Stomach smooth muscle (tissue), 2 donors: Measurements from ENCODE around the gene RBM44.
"Not testable (repeated sequence)": the region's sequence is repeated elsewhere in the genome, so short reads cannot be mapped to it uniquely, and the experiment has no call there.

Experiments used
- H3K27ac ChIP-seq: one replicate; pipeline ENCODE4 v1.7.0; 2013; ENCODE audit warnings: mild to moderate bottlenecking, low read length, inconsistent platforms
- H3K27me3 ChIP-seq, 2 donors: one replicate each; pipeline ENCODE4 v1.7.0; 2013; ENCODE audit warnings: low read length in 2 of 2; ENCODE audit not compliant: insufficient read depth in 2 of 2, control insufficient read depth in 1 of 2
- H3K36me3 ChIP-seq, 2 donors: one replicate each; pipeline ENCODE4 v1.7.0; 2013; ENCODE audit warnings: low read length in 2 of 2; ENCODE audit not compliant: control insufficient read depth in 2 of 2, insufficient read depth in 2 of 2
- H3K4me1 ChIP-seq: one replicate; pipeline ENCODE4 v1.7.0; 2013; ENCODE audit warnings: low read length; ENCODE audit not compliant: control insufficient read depth, insufficient read depth
- H3K4me3 ChIP-seq, 2 donors: one replicate each; pipeline ENCODE4 v1.7.0; 2013; ENCODE audit warnings: low read length in 2 of 2
- H3K9ac ChIP-seq, 2 donors: one replicate each; pipeline ENCODE4 v1.7.0; 2013; ENCODE audit warnings: low read length in 2 of 2, mild to moderate bottlenecking in 1 of 2
- H3K9me3 ChIP-seq, 2 donors: one replicate each; pipeline ENCODE4 v1.7.0; 2013; ENCODE audit warnings: low read length in 2 of 2; ENCODE audit not compliant: control insufficient read depth in 2 of 2
- donor health status: healthy.
- donor health status: Pancreatic carcinoma.

Gene RBM44

DNA sequence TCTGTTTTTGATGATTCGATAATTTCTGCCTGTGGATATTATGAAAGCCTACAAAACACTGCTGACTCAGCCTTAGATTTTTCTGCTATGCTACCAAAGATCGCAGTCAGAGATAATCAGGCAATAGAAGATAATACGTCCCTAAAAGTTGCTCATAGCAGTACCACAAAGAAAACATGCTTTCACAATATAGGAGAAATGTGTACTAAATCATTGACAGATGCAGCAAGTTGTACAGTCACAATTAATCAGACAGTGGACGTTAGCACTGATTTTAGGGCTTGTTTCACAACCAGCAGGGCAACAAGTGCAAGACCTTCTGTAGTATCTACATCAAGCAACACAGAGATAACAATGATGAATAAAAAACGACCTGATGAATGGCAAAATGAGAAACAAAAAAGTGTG, 19.5 kb downstream of the RBM44 start:
- H3K4me1 ChIP-seq, result no peaks in the 10 kb centered on the region
- H3K9me3 ChIP-seq, result no peaks in the 10 kb centered on the region
- no peaks in the 10 kb centered on the region for H3K27me3 ChIP-seq
- H3K36me3 ChIP-seq, result no peaks in the 10 kb centered on the region
- no peak overlapping the region for H3K27ac ChIP-seq
- no peak overlapping the region for H3K9ac ChIP-seq
- H3K4me3 ChIP-seq, result no peak overlapping the region

- Histone ChIP-seq H3K9ac (no peak overlapping the region), H3K4me1 (no peaks in the 10 kb centered on the region), H3K4me3 (no peak overlapping the region), H3K9me3 (no peaks in the 10 kb centered on the region), H3K27me3 (no peaks in the 10 kb centered on the region), H3K36me3 (no peaks in the 10 kb centered on the region), H3K27ac (no peak overlapping the region)
These were observed 20.7 kb downstream of the RBM44 start for GRCh38 chr2:237819231-237819630.

- Histone ChIP-seq H3K9ac (no peak overlapping the region), H3K4me1 (no peaks in the 10 kb centered on the region), H3K27ac (no peak overlapping the region), H3K4me3 (no peak overlapping the region), H3K27me3 (no peaks in the 10 kb centered on the region), H3K9me3 (no peaks in the 10 kb centered on the region), H3K36me3 (no peaks in the 10 kb centered on the region)
These were observed 21.8 kb downstream of the RBM44 start for GRCh38 chr2:237820421-237820820.

GRCh38 chr2:237823544-237823943, 25.0 kb downstream of the RBM44 start:
- Histone ChIP-seq H3K27me3 (no peaks in the 10 kb centered on the region), H3K36me3 (no peaks in the 10 kb centered on the region), H3K9me3 (no peaks in the 10 kb centered on the region), H3K9ac (no peak overlapping the region), H3K4me1 (no peaks in the 10 kb centered on the region), H3K4me3 (no peak overlapping the region), H3K27ac (no peak overlapping the region)

DNA sequence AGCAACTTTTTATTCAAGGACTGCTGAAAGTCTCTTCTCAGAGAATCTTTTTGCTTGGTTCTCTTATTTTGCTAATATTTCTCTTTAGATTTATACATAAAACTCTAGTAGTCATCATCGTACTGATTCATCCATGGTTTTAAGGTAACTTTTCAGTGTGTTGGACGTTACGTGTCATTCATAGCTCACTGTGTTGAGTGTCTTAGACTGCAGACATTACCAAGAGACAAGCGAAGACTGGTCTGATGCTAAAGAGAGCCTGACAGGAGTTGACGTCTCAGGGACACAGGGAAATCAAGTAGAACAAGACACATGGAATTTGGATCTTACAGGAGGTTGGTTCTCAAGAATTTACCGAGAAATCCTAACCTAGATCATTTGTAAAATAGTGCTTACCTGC, 25.5 kb downstream of the RBM44 start:
- Histone ChIP-seq H3K9me3 (no peaks in the 10 kb centered on the region), H3K4me3 (no peak overlapping the region), H3K36me3 (no peaks in the 10 kb centered on the region), H3K9ac (no peak overlapping the region), H3K27me3 (no peaks in the 10 kb centered on the region), H3K27ac (no peak overlapping the region), H3K4me1 (no peaks in the 10 kb centered on the region)

DNA sequence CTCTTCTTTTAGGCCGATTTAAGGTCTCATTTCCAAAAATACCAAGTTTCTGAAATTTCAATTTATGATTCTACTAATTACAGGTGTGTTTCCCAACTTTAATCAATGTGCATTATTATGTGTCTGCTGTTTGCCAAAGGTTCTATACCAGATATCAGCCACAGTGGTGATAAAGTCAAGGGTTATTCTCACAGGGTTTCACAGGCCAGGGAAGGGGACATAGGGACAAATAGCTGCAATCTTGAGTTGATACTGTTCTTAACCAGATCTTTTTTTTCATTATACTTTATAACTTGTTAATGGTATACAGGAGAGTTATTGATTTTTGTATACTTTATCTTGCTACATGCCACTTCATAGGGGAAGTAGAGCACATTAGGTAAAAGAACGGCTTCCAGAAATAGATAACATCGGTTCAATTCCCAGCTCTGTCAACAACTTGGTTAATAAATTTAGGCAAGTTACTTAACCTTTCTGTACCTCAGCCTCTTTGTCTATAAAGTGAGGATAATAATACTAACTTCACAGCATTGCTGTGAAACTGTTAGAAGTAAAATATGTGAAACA, 28.9 kb downstream of the RBM44 start:
- no peak overlapping the region for H3K27ac ChIP-seq
- H3K27me3 ChIP-seq, result no peaks in the 10 kb centered on the region
- no peaks in the 10 kb centered on the region for H3K4me1 ChIP-seq
- H3K36me3 ChIP-seq, result no peaks in the 10 kb centered on the region
- no peaks in the 10 kb centered on the region for H3K9me3 ChIP-seq
- no peak overlapping the region for H3K9ac ChIP-seq
- no peak overlapping the region for H3K4me3 ChIP-seq

DNA sequence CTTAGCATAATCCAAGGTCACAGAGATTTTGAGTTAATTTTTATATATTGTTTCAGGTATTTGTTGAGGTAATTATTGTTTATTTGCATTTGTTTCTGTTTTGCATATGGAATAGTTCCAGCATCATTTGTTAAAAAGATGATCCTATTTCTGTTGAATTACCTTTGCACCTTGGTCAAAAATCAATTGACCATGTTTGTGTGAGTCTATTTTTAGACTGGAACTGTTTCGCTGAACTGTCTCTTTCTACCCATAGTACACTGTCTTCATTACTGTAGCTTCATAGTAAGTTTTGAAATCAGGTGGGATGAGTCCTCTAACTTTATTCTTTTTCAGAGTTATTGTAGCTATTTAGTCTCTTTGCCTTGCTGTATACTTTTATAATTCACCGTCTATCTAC, 31.9 kb downstream of the RBM44 start:
- no peak overlapping the region for H3K27ac ChIP-seq
- no peaks in the 10 kb centered on the region for H3K9me3 ChIP-seq
- no peak overlapping the region for H3K9ac ChIP-seq
- H3K27me3 ChIP-seq, result no peaks in the 10 kb centered on the region
- H3K4me1 ChIP-seq, result no peaks in the 10 kb centered on the region
- H3K36me3 ChIP-seq, result no peaks in the 10 kb centered on the region
- no peak overlapping the region for H3K4me3 ChIP-seq

DNA sequence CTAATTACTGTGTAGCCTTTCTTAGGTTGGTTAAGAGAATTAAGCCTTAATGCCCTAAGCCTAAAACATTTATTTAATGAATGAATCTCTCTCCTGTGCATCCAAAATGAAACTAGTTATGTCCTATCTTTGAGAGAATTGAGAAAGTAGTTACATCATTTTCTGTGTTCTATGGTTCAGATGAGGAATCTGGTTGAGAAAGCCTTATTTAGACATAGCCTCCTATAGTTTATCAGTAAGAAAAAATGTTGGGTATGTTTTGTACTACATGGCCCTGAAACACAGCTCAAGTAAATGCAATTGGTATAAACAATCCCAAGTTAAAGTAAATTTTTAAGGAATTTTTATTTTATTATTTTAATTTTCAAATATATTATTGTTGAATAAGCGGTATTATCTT, 35.0 kb downstream of the RBM44 start:
- Histone ChIP-seq H3K4me3 (no peak overlapping the region), H3K9ac (no peak overlapping the region), H3K36me3 (no peaks in the 10 kb centered on the region), H3K27ac (no peak overlapping the region), H3K9me3 (no peaks in the 10 kb centered on the region), H3K4me1 (no peaks in the 10 kb centered on the region), H3K27me3 (no peaks in the 10 kb centered on the region)

DNA sequence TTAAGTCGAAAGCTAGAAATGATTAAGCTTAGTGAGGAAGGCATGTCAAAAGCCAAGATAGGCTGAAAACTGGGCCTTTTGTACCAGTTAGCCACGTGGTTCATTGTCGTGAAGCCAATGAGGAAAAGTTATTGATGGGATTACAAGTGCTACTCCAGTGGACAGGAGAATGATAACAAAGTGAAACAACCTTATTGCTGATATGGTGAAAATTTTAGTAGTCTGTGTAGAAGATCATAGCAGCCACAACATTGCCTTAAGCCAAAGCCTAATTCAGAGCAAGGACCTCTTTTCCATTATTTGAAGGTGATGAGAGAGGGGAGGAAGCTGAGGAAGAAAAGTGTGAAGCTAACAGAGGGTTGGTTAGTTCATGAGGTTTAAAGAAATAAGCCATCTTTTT, 36.8 kb downstream of the RBM44 start:
- Histone ChIP-seq H3K27ac (no peak overlapping the region), H3K27me3 (no peaks in the 10 kb centered on the region), H3K4me3 (no peak overlapping the region), H3K9ac (no peak overlapping the region), H3K4me1 (no peaks in the 10 kb centered on the region), H3K9me3 (no peaks in the 10 kb centered on the region), H3K36me3 (no peaks in the 10 kb centered on the region)

GRCh38 chr2:237841051-237841450, 42.5 kb downstream of the RBM44 start:
- H3K9me3 ChIP-seq, result no peaks in the 10 kb centered on the region
- no peak overlapping the region for H3K4me3 ChIP-seq
- no peak overlapping the region for H3K27ac ChIP-seq
- no peaks in the 10 kb centered on the region for H3K36me3 ChIP-seq
- H3K4me1 ChIP-seq, result no peaks in the 10 kb centered on the region
- H3K27me3 ChIP-seq, result no peaks in the 10 kb centered on the region
- H3K9ac ChIP-seq, result no peak overlapping the region

- not testable (repeated sequence) for H3K27me3 ChIP-seq, H3K4me1 ChIP-seq, H3K27ac ChIP-seq, H3K36me3 ChIP-seq, H3K4me3 ChIP-seq, H3K9ac ChIP-seq, H3K9me3 ChIP-seq
These were observed 50.4 kb downstream of the RBM44 start for GRCh38 chr2:237848940-237849339.
